Measurements from ENCODE around the gene ITGA4.

ITGA4 gene

GRCh38 chr2:181520253-181520652 lies 63.1 kb downstream of the ITGA4 start:
- TF ChIP-seq CTCF (conservative IDR thresholded peaks at IDR 0.05; ENCODE audit: low read length) = no peak
- no peak for TF ChIP-seq EZH2phosphoT487 (IDR thresholded peaks at IDR 0.05; ENCODE audit: borderline replicate concordance)
- no peaks in the 10 kb centered on the region for H3K27me3 ChIP-seq (ENCODE audit: insufficient read depth, low read length, poor library complexity, severe bottlenecking)
- H4K20me1 ChIP-seq (ENCODE audit: insufficient read depth, low read length, poor library complexity, severe bottlenecking) = peaks cover 22% of the 10 kb centered on the region
- H3K79me2 ChIP-seq (ENCODE audit: insufficient read depth, low read length) = no peaks in the 10 kb centered on the region
- H3K9me3 ChIP-seq (ENCODE audit: insufficient read depth, low read depth, low read length) = no peaks in the 10 kb centered on the region
- peaks cover 88% of the 10 kb centered on the region for H3K36me3 ChIP-seq (ENCODE audit: insufficient read depth, low read length)
- peaks cover 20% of the 10 kb centered on the region for H3K4me1 ChIP-seq (ENCODE audit: insufficient read depth, low read length, poor library complexity, severe bottlenecking)
- no peak overlapping the region for H3K4me2 ChIP-seq (ENCODE audit: low read depth, low read length, poor library complexity, severe bottlenecking)
- H3F3A ChIP-seq (ENCODE audit: low read depth) = peaks cover 25% of the 10 kb centered on the region; the same call in 1 of the 2 replicates
- H3K9ac ChIP-seq (ENCODE audit: low read depth, low read length, poor library complexity, severe bottlenecking) = no peak overlapping the region
- H3K9me2 ChIP-seq (replicated peaks; ENCODE audit: low read depth, low read length) = no peaks in the 10 kb centered on the region
- H2AFZ ChIP-seq (ENCODE audit: low read length) = no peak overlapping the region
- no peak overlapping the region for H3K4me3 ChIP-seq (ENCODE audit: low read length, poor library complexity, severe bottlenecking)

- no peaks in the 10 kb centered on the region for H3K9me3 ChIP-seq (ENCODE audit: insufficient read depth, low read depth, low read length)
- H2AFZ ChIP-seq (ENCODE audit: low read length) = no peak overlapping the region
- H3K36me3 ChIP-seq (ENCODE audit: insufficient read depth, low read length) = peaks cover 90% of the 10 kb centered on the region
- H3K4me1 ChIP-seq (ENCODE audit: insufficient read depth, low read length, poor library complexity, severe bottlenecking) = no peaks in the 10 kb centered on the region
- no peaks in the 10 kb centered on the region for H3K27me3 ChIP-seq (ENCODE audit: insufficient read depth, low read length, poor library complexity, severe bottlenecking)
- no peaks in the 10 kb centered on the region for H3K79me2 ChIP-seq (ENCODE audit: insufficient read depth, low read length)
- TF ChIP-seq CTCF (conservative IDR thresholded peaks at IDR 0.05; ENCODE audit: low read length) (no peak), EZH2phosphoT487 (IDR thresholded peaks at IDR 0.05; ENCODE audit: borderline replicate concordance) (no peak)
- no peaks in the 10 kb centered on the region for H3K9me2 ChIP-seq (replicated peaks; ENCODE audit: low read depth, low read length)
- H3F3A ChIP-seq (ENCODE audit: low read depth) = peaks cover 15% of the 10 kb centered on the region
- H3K9ac ChIP-seq (ENCODE audit: low read depth, low read length, poor library complexity, severe bottlenecking) = no peak overlapping the region
- H3K4me3 ChIP-seq (ENCODE audit: low read length, poor library complexity, severe bottlenecking) = no peak overlapping the region
- H4K20me1 ChIP-seq (ENCODE audit: insufficient read depth, low read length, poor library complexity, severe bottlenecking) = peaks cover 3% of the 10 kb centered on the region
- no peak overlapping the region for H3K4me2 ChIP-seq (ENCODE audit: low read depth, low read length, poor library complexity, severe bottlenecking)
These were observed 66.6 kb downstream of the ITGA4 start for GRCh38 chr2:181523756-181524155.

GRCh38 chr2:181526014-181526413 lies 68.8 kb downstream of the ITGA4 start:
- no peak overlapping the region for H2AFZ ChIP-seq (ENCODE audit: low read length)
- peaks cover 5% of the 10 kb centered on the region for H4K20me1 ChIP-seq (ENCODE audit: insufficient read depth, low read length, poor library complexity, severe bottlenecking)
- H3K36me3 ChIP-seq (ENCODE audit: insufficient read depth, low read length) = peaks cover 94% of the 10 kb centered on the region
- no peak for TF ChIP-seq EZH2phosphoT487 (IDR thresholded peaks at IDR 0.05; ENCODE audit: borderline replicate concordance)
- no peak for TF ChIP-seq CTCF (conservative IDR thresholded peaks at IDR 0.05; ENCODE audit: low read length)
- H3K4me1 ChIP-seq (ENCODE audit: insufficient read depth, low read length, poor library complexity, severe bottlenecking) = no peaks in the 10 kb centered on the region
- H3F3A ChIP-seq (ENCODE audit: low read depth) = peaks cover 9% of the 10 kb centered on the region
- no peak overlapping the region for H3K4me2 ChIP-seq (ENCODE audit: low read depth, low read length, poor library complexity, severe bottlenecking)
- H3K9me3 ChIP-seq (ENCODE audit: insufficient read depth, low read depth, low read length) = no peaks in the 10 kb centered on the region
- H3K27me3 ChIP-seq (ENCODE audit: insufficient read depth, low read length, poor library complexity, severe bottlenecking) = no peaks in the 10 kb centered on the region
- no peak overlapping the region for H3K4me3 ChIP-seq (ENCODE audit: low read length, poor library complexity, severe bottlenecking)
- no peaks in the 10 kb centered on the region for H3K9me2 ChIP-seq (replicated peaks; ENCODE audit: low read depth, low read length)
- H3K79me2 ChIP-seq (ENCODE audit: insufficient read depth, low read length) = no peaks in the 10 kb centered on the region
- no peak overlapping the region for H3K9ac ChIP-seq (ENCODE audit: low read depth, low read length, poor library complexity, severe bottlenecking)
